Measurements from ENCODE around the gene KRTAP5-4.

DNA sequence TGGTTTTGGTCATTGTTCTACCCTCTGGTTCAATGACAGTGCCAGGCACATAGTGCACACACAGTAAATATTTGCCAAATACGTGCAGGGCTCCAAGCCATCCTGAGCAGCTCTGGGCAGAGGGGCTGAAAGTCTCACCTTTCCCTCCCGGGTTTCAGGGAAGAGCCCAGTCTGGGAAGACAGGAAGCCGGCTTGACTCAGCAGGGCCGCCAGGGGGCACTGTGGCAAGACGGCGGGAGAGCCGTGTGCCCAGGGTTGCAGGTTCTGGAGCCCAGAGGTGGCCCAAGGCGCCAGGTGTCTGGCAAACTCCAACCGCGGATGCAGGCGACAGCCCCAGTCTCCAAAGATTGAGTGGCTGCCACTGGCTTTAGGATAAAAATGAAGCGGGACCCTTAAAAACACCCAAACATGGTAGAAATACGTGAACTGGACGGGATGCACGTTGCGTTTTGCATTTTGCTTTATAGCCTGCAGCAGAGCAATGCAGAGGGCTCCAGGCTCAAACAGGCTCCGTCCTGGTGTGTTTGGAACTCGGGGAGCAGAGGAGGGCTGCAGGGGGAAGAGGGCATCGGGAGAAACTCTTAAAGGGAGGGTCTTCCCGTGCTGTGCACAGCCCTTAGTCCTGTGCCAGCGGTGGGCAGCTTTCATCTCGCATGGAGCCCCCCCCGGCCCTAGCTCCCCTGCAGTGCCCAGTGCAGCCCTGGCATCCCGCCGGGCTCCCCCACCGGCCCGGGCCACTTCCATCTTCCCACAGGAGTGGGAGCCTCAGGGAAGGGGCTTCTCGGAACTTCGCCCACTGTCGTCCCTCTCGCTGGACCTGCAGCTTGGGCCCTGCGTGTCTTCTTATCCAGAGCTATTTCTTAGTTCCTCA is 18.4 kb upstream of the KRTAP5-4 start:
- TF ChIP-seq CTCF (IDR thresholded peaks at IDR 0.05) (peak in 3 of 4 experiments; percentile 25 to 42 (median 34)), POLR2A (IDR thresholded peaks at IDR 0.05) (no peak)
